Vagina (tissue), 2 donors: ENCODE results near the gene CLCA2.

Source experiments
- POLR2A ChIP-seq, 2 donors: fragments of 450-650 bp; IDR thresholded peaks; one replicate each; pipeline ENCODE4 v1.6.1; 2017; ENCODE audit warnings: antibody characterized with exemption in 2 of 2, mild to moderate bottlenecking in 2 of 2, moderate library complexity in 2 of 2
- POLR2AphosphoS5 ChIP-seq, 2 donors: sonication (generic); formaldehyde crosslinking; IDR thresholded peaks; one replicate each; pipeline ENCODE4 v1.9.0; 2017; ENCODE audit warnings: antibody characterized with exemption in 2 of 2, mild to moderate bottlenecking in 2 of 2, low read depth in 1 of 2; ENCODE audit not compliant: insufficient read depth in 1 of 2
- TF ChIP-seq, protein P1 (sequence below), 3 experiments: fragments of 450-650 bp in 2 of 3; fragments of 200-600 bp in 1 of 3; sonication (generic) in 1 of 3; IDR thresholded peaks; one replicate each; pipeline ENCODE4 v1.5.1; 2017 to 2019; ENCODE audit warnings: antibody characterized with exemption in 3 of 3, mild to moderate bottlenecking in 2 of 3, moderate library complexity in 2 of 3

- TF ChIP-seq, protein P1, sequence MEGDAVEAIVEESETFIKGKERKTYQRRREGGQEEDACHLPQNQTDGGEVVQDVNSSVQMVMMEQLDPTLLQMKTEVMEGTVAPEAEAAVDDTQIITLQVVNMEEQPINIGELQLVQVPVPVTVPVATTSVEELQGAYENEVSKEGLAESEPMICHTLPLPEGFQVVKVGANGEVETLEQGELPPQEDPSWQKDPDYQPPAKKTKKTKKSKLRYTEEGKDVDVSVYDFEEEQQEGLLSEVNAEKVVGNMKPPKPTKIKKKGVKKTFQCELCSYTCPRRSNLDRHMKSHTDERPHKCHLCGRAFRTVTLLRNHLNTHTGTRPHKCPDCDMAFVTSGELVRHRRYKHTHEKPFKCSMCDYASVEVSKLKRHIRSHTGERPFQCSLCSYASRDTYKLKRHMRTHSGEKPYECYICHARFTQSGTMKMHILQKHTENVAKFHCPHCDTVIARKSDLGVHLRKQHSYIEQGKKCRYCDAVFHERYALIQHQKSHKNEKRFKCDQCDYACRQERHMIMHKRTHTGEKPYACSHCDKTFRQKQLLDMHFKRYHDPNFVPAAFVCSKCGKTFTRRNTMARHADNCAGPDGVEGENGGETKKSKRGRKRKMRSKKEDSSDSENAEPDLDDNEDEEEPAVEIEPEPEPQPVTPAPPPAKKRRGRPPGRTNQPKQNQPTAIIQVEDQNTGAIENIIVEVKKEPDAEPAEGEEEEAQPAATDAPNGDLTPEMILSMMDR (IDR thresholded peaks at IDR 0.05) = no peak
- TF ChIP-seq POLR2A (IDR thresholded peaks at IDR 0.05) (no peak), POLR2AphosphoS5 (IDR thresholded peaks at IDR 0.05; ENCODE audit: insufficient read depth in 1 of 2, low read depth in 1 of 2) (no peak)
Measured at GRCh38 chr1:86436041-86436440, 12.1 kb downstream of the CLCA2 start.
